Measurements from ENCODE around the gene TKFC.

The TKFC gene

DNA sequence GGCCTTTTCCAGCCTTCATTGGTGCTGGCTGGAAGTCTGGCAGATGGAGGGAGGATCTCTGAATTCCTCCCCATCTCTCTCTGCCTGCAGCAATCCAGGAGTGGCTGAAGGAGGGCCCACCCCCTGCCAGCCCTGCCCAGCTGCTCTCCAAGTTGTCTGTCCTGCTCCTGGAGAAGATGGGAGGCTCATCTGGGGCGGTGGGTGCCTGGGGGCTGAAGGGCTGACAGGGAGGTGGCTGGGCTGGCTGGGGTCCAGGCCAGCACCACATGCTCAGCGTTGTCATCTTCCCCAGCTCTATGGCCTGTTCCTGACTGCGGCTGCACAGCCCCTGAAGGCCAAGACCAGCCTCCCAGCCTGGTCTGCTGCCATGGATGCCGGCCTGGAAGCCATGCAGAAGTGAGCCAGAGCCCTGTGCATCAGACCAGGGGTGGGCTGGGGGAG, 12.2 kb downstream of the TKFC start:
- no peak overlapping the region for H3K27ac ChIP-seq (ENCODE audit: insufficient read depth, low read depth, low read length, poor library complexity, severe bottlenecking)
- H3K36me3 ChIP-seq (ENCODE audit: control insufficient read depth, insufficient read depth, low read length), result peaks cover 11% of the 10 kb centered on the region
- WGBS, 2 experiments, result 92 to 95% methylated on average over 4 of the region's 4 CpGs
- no peaks in the 10 kb centered on the region for H3K4me1 ChIP-seq (ENCODE audit: control insufficient read depth, insufficient read depth, low read length)
- H3K27me3 ChIP-seq (ENCODE audit: control insufficient read depth, insufficient read depth, low read length, poor library complexity, severe bottlenecking), result no peaks in the 10 kb centered on the region
- H3K9me3 ChIP-seq (ENCODE audit: control insufficient read depth, low read length), result no peaks in the 10 kb centered on the region
- no peak overlapping the region for H3K4me3 ChIP-seq (ENCODE audit: insufficient read depth, low read depth, low read length)

- Histone ChIP-seq H3K4me3 (ENCODE audit: insufficient read depth, low read depth, low read length) (no peak overlapping the region), H3K9me3 (ENCODE audit: control insufficient read depth, low read length) (no peaks in the 10 kb centered on the region), H3K27ac (ENCODE audit: insufficient read depth, low read depth, low read length, poor library complexity, severe bottlenecking) (no peak overlapping the region), H3K36me3 (ENCODE audit: control insufficient read depth, insufficient read depth, low read length) (peaks cover 11% of the 10 kb centered on the region), H3K4me1 (ENCODE audit: control insufficient read depth, insufficient read depth, low read length) (no peaks in the 10 kb centered on the region), H3K27me3 (ENCODE audit: control insufficient read depth, insufficient read depth, low read length, poor library complexity, severe bottlenecking) (no peaks in the 10 kb centered on the region)
- 90 to 94% methylated on average over 14 of the region's 14 CpGs for WGBS, 2 experiments
These were observed 13.2 kb downstream of the TKFC start for GRCh38 chr11:61345954-61346843.

- Histone ChIP-seq H3K27me3 (ENCODE audit: control insufficient read depth, insufficient read depth, low read length, poor library complexity, severe bottlenecking) (no peaks in the 10 kb centered on the region), H3K4me1 (ENCODE audit: control insufficient read depth, insufficient read depth, low read length) (no peaks in the 10 kb centered on the region), H3K36me3 (ENCODE audit: control insufficient read depth, insufficient read depth, low read length) (peaks cover 11% of the 10 kb centered on the region), H3K4me3 (ENCODE audit: insufficient read depth, low read depth, low read length) (no peak overlapping the region), H3K9me3 (ENCODE audit: control insufficient read depth, low read length) (no peaks in the 10 kb centered on the region), H3K27ac (ENCODE audit: insufficient read depth, low read depth, low read length, poor library complexity, severe bottlenecking) (no peak overlapping the region)
- WGBS, 2 experiments, result 92 to 93% methylated on average over 11 of the region's 11 CpGs
These were observed 15.0 kb downstream of the TKFC start for GRCh38 chr11:61347916-61348461.

DNA sequence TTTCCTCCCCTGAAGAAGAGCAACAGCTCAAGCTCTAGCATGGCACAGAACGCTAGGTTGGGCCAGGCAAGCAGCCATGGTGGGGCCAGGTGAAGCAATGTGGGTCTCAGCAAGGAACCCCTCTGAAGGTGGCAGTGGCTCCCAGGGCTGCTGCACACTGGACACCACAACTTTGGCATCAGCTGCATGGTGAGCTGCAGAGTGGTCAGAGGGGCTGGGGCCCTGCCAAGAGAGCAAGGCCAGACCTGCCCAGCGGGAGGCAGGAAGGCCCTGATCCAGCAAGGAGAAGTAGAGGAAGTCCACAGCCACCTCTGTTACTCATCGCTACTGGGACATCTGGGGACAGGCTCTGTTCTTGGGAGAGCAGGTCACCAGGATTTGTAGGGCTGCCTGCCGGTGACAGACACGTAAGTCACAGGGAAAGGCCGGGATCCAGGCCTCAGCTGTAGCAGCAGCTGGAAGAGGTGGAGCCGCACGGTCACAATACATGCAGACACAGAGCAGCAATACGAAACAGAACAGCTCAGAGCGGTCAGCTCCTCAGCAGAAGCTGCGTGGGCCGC, 16.2 kb downstream of the TKFC start:
- WGBS, 2 experiments, result 91 to 94% methylated on average over 12 of the region's 12 CpGs
- Histone ChIP-seq H3K27ac (ENCODE audit: insufficient read depth, low read depth, low read length, poor library complexity, severe bottlenecking) (no peak overlapping the region), H3K9me3 (ENCODE audit: control insufficient read depth, low read length) (no peaks in the 10 kb centered on the region), H3K4me1 (ENCODE audit: control insufficient read depth, insufficient read depth, low read length) (no peaks in the 10 kb centered on the region), H3K4me3 (ENCODE audit: insufficient read depth, low read depth, low read length) (no peak overlapping the region), H3K27me3 (ENCODE audit: control insufficient read depth, insufficient read depth, low read length, poor library complexity, severe bottlenecking) (no peaks in the 10 kb centered on the region), H3K36me3 (ENCODE audit: control insufficient read depth, insufficient read depth, low read length) (no peaks in the 10 kb centered on the region)

GRCh38 chr11:61349916-61350315, 16.9 kb downstream of the TKFC start:
- WGBS, 2 experiments, result 94% methylated on average over 10 of the region's 10 CpGs
- Histone ChIP-seq H3K27me3 (ENCODE audit: control insufficient read depth, insufficient read depth, low read length, poor library complexity, severe bottlenecking) (no peaks in the 10 kb centered on the region), H3K9me3 (ENCODE audit: control insufficient read depth, low read length) (no peaks in the 10 kb centered on the region), H3K36me3 (ENCODE audit: control insufficient read depth, insufficient read depth, low read length) (no peaks in the 10 kb centered on the region), H3K27ac (ENCODE audit: insufficient read depth, low read depth, low read length, poor library complexity, severe bottlenecking) (no peak overlapping the region), H3K4me3 (ENCODE audit: insufficient read depth, low read depth, low read length) (no peak overlapping the region), H3K4me1 (ENCODE audit: control insufficient read depth, insufficient read depth, low read length) (no peaks in the 10 kb centered on the region)

GRCh38 chr11:61350336-61350735, 17.3 kb downstream of the TKFC start:
- Histone ChIP-seq H3K4me1 (ENCODE audit: control insufficient read depth, insufficient read depth, low read length) (no peaks in the 10 kb centered on the region), H3K27ac (ENCODE audit: insufficient read depth, low read depth, low read length, poor library complexity, severe bottlenecking) (no peak overlapping the region), H3K9me3 (ENCODE audit: control insufficient read depth, low read length) (no peaks in the 10 kb centered on the region), H3K4me3 (ENCODE audit: insufficient read depth, low read depth, low read length) (no peak overlapping the region), H3K36me3 (ENCODE audit: control insufficient read depth, insufficient read depth, low read length) (no peaks in the 10 kb centered on the region), H3K27me3 (ENCODE audit: control insufficient read depth, insufficient read depth, low read length, poor library complexity, severe bottlenecking) (no peaks in the 10 kb centered on the region)
- 88 to 97% methylated on average over 1 of the region's 1 CpG for WGBS, 2 experiments

DNA sequence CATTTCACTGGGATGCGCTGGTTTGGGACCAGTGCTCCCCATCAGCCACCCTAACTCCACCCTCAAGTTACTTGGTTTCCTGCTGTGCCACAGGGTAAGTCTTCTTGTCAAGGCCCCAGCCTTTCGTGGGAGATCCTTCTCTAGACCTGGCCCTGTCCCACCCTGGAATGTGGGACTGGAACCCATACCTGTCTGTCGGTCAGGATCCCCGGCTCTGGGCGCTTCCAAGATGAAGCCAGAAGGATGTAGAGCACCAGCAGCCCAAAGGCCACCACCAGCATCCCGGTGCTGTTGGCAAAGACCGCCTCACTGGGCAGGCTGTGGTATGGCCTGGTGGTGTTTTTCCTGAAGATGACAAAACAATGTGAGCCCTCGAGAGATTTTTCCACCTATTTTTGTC, 17.8 kb downstream of the TKFC start:
- Histone ChIP-seq H3K27me3 (ENCODE audit: control insufficient read depth, insufficient read depth, low read length, poor library complexity, severe bottlenecking) (no peaks in the 10 kb centered on the region), H3K4me3 (ENCODE audit: insufficient read depth, low read depth, low read length) (no peak overlapping the region), H3K9me3 (ENCODE audit: control insufficient read depth, low read length) (no peaks in the 10 kb centered on the region), H3K4me1 (ENCODE audit: control insufficient read depth, insufficient read depth, low read length) (no peaks in the 10 kb centered on the region), H3K27ac (ENCODE audit: insufficient read depth, low read depth, low read length, poor library complexity, severe bottlenecking) (no peak overlapping the region), H3K36me3 (ENCODE audit: control insufficient read depth, insufficient read depth, low read length) (no peaks in the 10 kb centered on the region)
- 92 to 96% methylated on average over 8 of the region's 8 CpGs for WGBS, 2 experiments

GRCh38 chr11:61352038-61352437, 19.0 kb downstream of the TKFC start:
- no peaks in the 10 kb centered on the region for H3K9me3 ChIP-seq (ENCODE audit: control insufficient read depth, low read length)
- H3K36me3 ChIP-seq (ENCODE audit: control insufficient read depth, insufficient read depth, low read length), result no peaks in the 10 kb centered on the region
- no peak overlapping the region for H3K4me3 ChIP-seq (ENCODE audit: insufficient read depth, low read depth, low read length)
- no peak overlapping the region for H3K27ac ChIP-seq (ENCODE audit: insufficient read depth, low read depth, low read length, poor library complexity, severe bottlenecking)
- H3K4me1 ChIP-seq (ENCODE audit: control insufficient read depth, insufficient read depth, low read length), result no peaks in the 10 kb centered on the region
- 82% methylated on average over 8 of the region's 8 CpGs for WGBS, 2 experiments
- H3K27me3 ChIP-seq (ENCODE audit: control insufficient read depth, insufficient read depth, low read length, poor library complexity, severe bottlenecking), result no peaks in the 10 kb centered on the region

GRCh38 chr11:61353131-61354067, 20.4 kb downstream of the TKFC start:
- Histone ChIP-seq H3K27ac (ENCODE audit: insufficient read depth, low read depth, low read length, poor library complexity, severe bottlenecking) (no peak overlapping the region), H3K9me3 (ENCODE audit: control insufficient read depth, low read length) (no peaks in the 10 kb centered on the region), H3K27me3 (ENCODE audit: control insufficient read depth, insufficient read depth, low read length, poor library complexity, severe bottlenecking) (no peaks in the 10 kb centered on the region), H3K36me3 (ENCODE audit: control insufficient read depth, insufficient read depth, low read length) (no peaks in the 10 kb centered on the region), H3K4me1 (ENCODE audit: control insufficient read depth, insufficient read depth, low read length) (no peaks in the 10 kb centered on the region), H3K4me3 (ENCODE audit: insufficient read depth, low read depth, low read length) (no peak overlapping the region)
- 92 to 93% methylated on average over 15 of the region's 15 CpGs for WGBS, 2 experiments
